Fibroblast of villous mesenchyme (primary cell): ENCODE measurements around the gene FAM174C. TPM values are rescaled to one million over a fixed set of nuclear protein-coding genes. Genes with fewer than 3 reads are reported as not detected.

Experiments used
- DNase-seq: peaks from one replicate; pipeline ENCODE4 v3.0.0-alpha.2; 2010; ENCODE audit warnings: low read depth
- H3K4me3 ChIP-seq: 2 replicates; pipeline ENCODE4 v1.5.1; 2011; ENCODE audit warnings: low read depth, mild to moderate bottlenecking, low read length
- CTCF ChIP-seq: IDR thresholded peaks from 2 replicates; pipeline ENCODE4 v1.5.1; 2012; ENCODE audit warnings: low read depth, mild to moderate bottlenecking, low read length; ENCODE audit not compliant: insufficient read depth
- total RNA-seq: library from RNA; depleted of rRNA; stranded (reverse); fragments of >200 nt; gene quantifications from 2 replicates; pipeline ENCODE4 v1.2.3, GENCODE V29; 2012

FAM174C gene
- total RNA-seq, 1 donor: 17.3 TPM

GRCh38 chr19:1269478-1270212, 5.7 kb upstream of the FAM174C start:
- TF ChIP-seq CTCF: no peak
- peak; percentile 84 for DNase-seq
- peak overlapping the region; percentile 82 for H3K4me3 ChIP-seq

GRCh38 chr19:1270213-1270853, 5.0 kb upstream of the FAM174C start:
- TF ChIP-seq CTCF: no peak
- peak overlapping the region; percentile 82 for H3K4me3 ChIP-seq
- DNase-seq: no peak

- peak overlapping the region; percentile 82 for H3K4me3 ChIP-seq
- DNase-seq: no peak
- TF ChIP-seq CTCF: no peak
Observed at GRCh38 chr19:1270854-1271527, 4.3 kb upstream of the FAM174C start.

GRCh38 chr19:1271528-1272422, 3.6 kb upstream of the FAM174C start:
- no peak for DNase-seq
- peak overlapping the region; percentile 82 for H3K4me3 ChIP-seq
- TF ChIP-seq CTCF: no peak

GRCh38 chr19:1272423-1273262, 2.7 kb upstream of the FAM174C start:
- H3K4me3 ChIP-seq: no peak overlapping the region
- no peak for DNase-seq
- TF ChIP-seq CTCF: no peak
